Islet precursor cell (in vitro differentiated cells): ENCODE results near the gene SLC5A6.

Experiments used
- DNase-seq: peaks from one replicate; pipeline ENCODE4 v3.0.0-alpha.2; 2018

The SLC5A6 gene

DNA sequence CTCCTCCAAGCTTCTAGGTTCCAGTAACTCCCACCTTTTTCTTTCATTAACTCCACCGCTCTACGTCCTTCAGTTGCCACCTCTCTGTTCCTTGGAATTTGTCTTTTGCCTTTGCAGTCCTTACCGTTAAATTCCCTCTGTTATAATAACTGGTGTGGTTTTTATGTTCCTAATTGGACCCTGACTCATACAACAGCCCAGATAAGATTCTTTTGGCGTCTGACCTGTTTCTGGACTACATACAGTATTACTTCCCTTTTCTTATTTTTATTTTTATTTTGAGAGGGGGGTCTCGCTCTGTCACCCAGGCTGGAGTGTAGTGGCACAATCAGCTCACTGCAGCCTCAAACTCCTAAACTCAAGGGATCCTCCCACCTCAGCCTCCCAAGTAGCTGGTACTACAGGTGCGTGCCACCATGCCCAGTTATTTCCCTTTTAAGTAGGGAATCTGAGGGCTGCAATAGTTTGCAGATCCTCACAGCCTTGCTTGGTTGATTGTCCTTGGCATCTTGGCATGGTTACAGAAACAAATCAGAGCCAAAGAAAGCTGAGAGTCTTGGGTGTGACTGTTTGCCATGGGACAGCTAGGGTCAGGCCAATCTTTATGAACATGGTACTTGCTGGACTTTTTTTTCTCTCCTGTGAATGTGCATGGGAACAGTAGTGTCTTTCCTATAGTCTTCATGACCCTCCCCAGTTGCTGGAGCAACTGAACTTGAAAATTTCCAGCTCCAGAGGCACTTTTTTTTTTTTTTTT is 41.3 kb downstream of the SLC5A6 start:
- no peak for DNase-seq

DNA sequence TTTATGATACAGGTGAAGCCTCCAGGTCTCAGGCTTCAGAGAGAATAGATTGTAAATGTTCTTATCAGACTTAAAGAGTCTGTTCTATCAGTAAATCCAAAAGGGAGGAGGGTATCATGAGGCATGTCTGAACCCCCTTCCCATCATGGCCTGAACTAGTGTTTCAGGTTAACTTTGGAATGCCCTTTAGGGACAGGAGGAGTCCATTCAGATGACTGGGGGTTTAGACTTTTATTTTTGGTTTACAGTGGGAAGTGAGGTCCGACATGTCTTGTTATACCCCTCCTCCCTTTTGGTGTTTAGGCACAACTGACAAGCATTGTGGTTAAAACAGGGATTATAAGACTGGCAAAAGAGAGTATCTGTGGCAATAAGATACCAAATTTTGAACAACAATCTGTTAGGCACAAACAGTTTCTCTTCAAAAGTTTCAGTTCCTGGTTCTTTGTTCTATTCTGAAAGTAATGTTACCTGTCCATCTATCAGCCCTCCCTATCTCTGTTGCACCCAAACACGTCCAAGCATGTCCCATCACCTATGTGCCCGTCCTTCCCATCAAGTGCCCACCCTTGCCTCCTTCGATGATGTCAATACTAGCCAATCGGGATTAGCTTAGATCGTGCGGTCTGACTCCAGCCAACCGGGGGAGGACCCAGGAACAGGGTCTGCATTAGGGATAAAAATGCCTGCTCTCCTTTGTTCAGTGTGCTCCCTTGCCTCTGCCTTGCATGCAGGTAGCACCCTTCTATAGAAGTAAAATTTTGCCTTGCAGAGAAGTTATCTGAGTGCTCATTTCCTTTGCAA is 46.9 kb downstream of the SLC5A6 start:
- DNase-seq, result no peak

DNA sequence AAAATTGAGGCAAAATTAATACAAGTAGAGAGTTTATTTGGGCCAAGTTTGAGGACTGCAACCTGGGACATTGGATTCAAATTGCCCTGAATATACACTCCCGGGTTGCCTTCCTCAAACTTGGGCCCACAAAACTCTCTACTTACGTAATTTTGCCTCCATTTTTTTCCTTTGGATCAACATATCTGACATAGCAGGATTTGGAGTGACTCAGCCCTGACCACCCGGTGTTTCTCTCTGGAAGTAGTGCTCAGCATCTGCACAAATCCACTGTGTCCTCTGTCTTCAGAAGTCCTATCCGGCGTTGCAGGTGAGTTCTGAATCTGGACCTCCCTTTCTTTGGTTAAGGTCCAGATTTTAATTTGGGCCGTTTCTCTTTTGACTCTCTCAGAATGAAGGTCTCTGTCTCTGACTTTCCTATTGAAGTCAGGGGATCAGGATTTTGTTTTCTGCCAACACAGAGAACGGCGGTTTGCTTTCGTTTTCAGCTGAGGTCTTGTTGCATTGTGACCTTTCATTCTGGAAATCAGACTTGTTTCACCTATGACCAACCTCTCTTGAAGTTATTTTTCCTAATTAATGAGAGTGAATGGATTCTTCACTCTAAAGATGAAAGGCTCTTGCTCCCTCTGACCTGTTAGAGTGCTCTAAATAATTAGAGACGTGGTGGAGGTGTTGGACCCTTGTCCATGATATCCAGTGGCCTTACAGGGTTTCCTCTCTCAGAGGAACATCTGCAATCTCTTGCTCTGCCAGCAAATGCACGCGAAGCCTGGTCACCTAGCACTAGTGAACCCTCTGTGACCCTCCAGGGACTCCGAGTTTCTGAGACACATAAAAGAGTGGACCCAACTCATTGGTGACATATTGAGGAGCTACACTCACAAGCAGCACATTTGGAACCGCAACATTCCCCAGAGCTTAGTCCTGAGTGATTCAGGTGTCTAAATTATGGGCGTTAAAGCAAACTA is 49.6 kb downstream of the SLC5A6 start:
- no peak for DNase-seq

DNA sequence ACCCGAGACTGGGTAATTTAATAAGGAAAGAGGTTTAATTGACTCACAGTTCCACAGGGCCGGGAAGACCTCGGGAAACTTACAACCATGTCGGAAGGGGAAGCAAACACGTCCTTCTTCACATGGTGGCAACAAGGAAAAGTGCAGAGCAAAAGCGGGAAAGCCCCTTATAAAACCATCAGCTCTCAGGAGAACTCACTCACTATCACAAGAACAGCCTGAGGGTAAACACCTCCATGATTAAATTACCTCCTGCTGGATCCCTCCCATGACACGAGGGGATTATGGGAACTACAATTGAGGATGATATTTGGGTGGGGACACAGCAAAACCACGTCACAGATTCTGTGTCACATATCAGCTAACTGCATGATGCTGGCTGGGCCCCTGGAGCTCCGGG is 51.9 kb downstream of the SLC5A6 start:
- no peak for DNase-seq

DNA sequence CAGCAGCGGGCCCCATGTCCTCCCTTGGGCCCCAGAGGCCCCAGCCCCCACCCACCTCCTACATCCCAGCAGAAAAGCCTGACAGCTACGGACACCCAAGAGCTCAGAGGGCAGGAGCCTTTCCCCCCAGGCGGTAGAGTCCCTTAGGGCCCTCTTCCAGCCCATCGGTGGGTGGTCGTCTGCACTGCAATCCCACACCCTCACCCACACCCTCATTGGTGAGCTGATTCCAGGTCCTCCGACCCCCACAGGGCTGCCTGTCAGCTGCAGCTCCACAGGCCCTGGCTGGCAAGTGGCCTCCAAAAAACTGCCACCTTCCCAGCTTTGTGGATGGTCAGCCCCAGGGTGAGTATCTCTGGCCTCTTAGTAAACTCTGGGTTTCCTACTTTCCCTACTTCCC is 52.8 kb downstream of the SLC5A6 start:
- DNase-seq, result no peak

DNA sequence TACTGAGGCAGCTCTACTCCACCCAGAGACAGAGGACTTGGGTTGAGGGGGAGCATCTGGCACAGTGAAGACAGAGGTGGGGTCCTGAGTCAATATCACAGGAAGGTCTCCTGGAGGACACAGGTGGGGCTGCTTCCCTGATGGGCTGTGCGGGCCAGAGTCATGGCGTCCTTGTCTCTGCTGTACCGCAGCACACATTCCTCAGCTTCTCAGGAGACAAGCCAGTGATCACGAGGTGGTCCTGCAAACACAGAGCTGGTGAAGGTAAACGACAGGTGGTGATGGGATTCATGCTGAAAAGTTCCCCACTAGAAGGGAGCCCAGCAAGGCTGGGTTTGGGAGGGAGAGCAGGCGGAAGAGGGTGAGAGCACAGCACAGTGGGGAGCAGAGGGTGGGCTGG is 53.6 kb downstream of the SLC5A6 start:
- no peak for DNase-seq

DNA sequence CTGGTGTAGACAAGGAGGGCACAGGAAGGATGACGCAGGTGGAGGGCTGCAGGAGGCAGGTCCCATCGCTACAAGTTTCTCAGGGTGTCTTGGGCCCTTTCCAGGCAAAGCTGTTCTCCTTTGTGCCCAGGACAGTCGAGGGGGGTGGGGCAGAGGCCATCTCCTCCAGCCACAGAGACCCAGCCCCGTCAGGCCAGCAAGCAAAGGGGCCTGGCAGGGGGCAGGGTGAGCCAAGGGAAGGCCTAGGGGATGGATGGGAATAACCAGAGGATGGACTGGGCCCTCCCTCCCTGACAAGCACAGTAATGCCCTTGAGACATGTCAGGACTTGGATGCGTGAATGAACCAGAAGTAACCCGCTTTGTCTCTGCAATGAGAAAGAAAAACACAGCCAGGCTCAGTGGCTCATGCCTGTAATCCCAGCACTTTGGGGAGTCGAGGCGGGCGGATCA is 57.0 kb downstream of the SLC5A6 start:
- no peak for DNase-seq

DNA sequence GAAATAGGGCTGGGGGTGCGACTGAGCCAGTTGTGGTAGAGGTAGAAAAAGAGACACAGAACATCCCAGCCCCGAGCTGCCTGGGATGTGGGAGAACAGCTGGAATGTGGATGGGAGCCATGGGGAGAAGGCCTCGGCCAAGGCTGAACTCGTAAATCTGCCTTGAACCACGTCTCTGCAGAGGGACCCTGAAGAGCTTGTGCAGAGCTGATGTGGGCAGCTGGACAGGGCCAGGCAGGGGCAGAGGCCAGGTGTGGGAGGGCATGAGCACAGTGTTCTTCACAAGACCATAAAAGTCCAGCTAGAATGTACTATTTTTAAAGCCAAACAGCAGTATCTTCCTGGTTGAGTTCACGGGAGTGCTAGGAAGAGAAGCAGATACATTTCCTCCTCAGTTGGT is 57.6 kb downstream of the SLC5A6 start:
- DNase-seq, result no peak

DNA sequence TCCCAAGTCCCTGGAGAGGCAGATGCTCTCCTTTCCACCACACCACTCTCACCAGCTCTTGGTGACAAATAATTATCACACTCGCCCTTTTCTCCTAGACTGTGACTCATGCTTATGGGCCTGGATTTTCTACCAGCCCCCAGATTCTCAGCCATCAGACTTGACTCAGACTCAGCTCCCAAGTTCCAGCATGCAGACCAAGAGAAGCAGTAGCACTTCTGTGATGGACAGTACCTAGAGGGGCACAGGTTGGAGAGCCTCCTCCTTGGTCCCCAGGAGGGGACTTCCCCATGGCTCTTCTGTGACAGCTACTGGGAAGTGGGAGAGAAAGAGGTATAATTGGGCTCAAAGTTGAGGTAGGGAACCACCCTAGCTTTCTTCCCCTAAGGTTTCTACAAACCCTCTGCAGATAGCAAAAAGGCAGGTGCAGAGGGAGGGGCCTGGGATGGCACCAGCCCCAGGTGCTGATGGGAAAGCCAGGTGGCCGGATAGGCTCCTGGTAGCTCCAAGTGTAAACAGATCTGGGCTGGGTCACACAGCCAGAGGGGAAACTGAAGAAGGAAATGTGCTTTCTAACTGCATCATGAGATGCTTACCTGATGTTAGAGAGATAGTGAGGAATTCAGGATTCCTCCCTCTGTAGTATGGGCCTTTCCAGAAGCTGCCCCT is 59.1 kb downstream of the SLC5A6 start:
- DNase-seq, result no peak

DNA sequence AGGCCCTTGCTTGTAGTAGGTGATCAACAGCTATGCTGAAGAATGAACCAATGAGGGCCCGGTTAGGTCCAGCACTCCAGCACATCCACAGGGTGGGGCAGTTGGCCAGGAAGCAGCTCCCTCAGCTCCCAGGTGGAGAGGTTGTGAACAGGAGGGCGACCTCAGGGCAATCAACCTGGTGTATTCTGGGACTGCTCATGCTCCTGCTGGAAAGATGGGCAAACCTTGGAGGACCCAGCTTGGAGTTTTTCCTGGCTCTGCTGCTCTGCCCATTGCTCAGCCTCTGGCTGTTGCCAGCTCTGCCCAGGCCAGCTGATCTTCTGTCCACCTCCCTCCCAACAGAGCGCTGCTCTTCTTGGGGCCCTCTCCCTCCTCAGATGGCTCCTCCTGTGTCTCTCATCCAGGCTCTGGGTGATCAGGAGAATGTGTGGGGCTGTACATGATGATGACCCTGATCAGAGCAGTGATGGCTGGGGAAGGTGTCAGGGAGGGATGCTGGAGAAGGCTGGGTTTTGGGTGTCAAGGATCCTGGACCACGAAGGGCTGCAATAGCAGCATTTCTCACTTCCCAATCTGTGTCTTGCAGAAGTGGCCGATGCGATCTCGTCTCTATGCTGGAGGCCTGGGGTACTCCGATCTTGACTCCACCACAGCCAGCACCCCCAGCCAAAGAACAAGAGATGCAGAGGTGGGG is 59.8 kb downstream of the SLC5A6 start:
- no peak for DNase-seq

DNA sequence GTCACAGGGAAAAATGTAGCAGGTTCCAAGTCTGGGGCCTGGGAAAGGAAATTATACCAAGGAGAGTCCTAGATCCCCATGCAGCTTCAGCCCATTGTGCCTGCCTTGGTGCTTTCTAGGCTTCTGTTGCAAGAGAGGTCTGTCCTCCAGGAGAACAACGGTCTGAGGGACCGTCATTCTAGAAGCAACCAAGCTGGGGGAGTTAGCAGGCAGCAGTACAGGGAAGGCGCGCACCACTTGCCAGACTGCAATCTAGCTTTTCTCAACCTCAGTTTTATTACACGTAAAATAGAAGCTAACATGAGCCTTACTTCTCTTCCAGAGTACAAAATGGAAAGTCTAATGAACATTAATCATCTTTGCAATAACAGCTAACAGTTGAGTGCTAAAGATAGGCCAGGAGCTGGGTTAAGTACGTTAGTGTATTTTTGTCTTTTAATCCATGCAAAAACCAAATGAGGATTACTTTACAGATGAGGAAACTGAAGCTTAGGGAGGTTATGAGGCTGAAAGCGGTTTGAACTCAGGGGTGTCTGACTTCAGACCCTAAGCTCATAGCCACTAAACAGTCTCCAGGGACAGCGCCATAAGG is 61.3 kb downstream of the SLC5A6 start:
- no peak for DNase-seq
